NCI-H187 (cell line): ENCODE measurements around the gene PCDH15.

ENCODE experiments used
- DNase-seq, 2 experiments: peaks; one replicate each; lab custom pipeline; 2025; lab: John Stamatoyannopoulos, UW

Gene PCDH15

GRCh38 chr10:54372179-54372578 is 428.9 kb downstream of the PCDH15 start:
- DNase-seq: no peak

DNA sequence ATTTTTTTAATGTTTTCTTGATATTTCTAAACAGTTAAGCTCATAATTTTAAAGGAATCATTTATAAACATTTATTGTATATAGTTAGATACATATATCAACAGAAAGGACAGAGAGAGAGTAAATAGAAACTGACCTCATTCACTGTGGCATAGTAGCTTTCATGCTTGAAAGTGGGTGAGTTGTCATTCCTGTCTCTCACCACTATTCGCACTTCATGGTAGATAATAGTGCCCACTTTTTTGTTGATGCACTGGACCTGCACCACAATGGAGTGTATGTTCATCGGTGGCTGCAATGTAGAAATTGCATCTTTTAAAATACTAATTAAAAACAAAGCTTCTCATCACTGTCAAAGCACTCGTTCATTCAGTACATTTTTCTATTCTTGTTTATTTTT is 432.0 kb downstream of the PCDH15 start:
- DNase-seq: no peak

DNA sequence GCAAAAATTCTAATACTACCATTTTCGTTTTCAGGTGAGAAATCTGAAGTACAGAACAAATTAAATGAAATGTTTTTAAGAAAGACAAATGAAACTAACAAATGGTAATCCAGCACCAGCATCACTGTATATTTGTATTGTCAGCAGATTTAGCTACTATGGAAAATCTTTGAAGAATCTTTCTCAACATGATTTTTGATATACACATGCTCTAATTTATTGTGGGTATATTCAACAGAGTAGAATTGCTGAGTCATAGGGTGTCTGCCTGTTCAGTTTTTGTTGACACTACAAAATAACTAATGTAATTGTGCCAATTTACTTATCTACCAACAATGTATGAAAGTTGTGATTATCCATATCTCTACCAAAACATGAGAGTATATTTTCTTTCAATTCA is 437.6 kb downstream of the PCDH15 start:
- no peak for DNase-seq

- no peak for DNase-seq
Observed at GRCh38 chr10:54342058-54342457, 459.0 kb downstream of the PCDH15 start.

GRCh38 chr10:54335296-54335695 is 465.7 kb downstream of the PCDH15 start:
- no peak for DNase-seq

GRCh38 chr10:54319341-54319740 is 481.7 kb downstream of the PCDH15 start:
- no peak for DNase-seq

DNA sequence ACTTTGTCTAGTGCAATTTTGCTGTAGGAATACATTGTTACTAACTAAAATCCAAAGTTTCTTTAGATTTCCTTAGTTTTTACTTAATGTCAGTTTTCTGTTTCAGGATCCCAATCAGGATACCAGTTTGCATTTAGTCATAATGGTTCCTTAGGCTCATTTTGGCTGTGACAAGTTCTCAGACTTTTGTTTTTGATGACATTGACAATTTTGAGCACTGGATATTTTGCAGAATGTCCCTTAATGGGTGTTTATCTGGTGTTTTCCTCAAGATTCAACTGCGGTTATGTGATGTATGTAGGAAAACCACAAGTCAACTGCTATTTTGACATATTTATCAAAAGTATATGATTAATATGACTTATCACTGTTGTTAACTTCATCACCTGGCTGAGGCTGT is 482.6 kb downstream of the PCDH15 start:
- no peak for DNase-seq

DNA sequence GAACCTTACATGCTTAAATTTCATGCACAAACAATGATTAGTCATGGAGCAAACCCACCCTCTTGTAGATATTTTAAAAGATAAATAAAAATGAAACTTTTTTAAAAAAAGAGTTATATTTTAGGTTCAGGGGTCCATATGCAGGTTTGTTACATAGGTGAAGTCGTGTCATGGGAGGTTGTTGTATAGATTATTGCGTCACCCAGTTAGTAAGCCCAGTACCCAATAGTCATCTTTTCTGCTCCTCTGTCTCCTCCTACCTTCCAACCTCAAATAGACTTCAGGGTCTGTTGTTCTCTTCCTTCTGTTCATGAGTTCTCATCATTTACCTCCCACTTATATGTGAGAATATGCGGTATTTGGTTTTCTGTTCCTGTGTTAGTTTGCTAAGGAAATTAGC is 486.6 kb downstream of the PCDH15 start:
- no peak for DNase-seq

DNA sequence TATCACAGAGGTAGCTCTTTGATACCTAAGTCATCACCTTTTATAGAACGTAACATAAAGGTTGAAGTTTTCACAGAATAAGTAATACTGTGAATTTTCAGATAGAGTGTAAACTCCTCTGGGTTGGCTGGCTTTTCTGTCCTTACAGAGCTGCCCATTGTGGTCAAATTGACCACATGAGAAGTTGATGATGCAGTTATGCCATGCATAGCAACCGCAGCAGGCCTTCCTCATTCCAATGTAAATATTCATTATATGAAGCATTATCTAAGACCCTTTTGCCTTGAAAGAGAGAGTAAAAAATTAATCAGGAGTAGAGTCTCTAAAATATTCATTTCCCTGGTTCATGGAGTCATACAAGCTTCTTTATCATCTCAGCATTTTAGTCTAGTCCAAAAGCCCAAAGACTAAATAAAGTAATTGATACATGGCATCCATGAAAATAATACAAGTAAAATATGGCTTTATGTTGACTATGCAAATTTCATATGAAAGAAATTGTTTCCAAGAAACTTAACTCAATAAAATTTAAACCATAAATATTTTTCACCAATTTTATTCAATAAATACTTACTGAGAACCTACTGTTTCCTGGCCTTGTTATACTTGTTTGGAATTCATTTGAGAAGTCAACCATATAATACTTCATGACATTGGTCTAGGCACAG is 516.4 kb downstream of the PCDH15 start:
- no peak for DNase-seq

GRCh38 chr10:54282012-54282411 is 519.0 kb downstream of the PCDH15 start:
- no peak for DNase-seq

- no peak for DNase-seq
Observed at GRCh38 chr10:54266395-54266794, 534.6 kb downstream of the PCDH15 start.

DNA sequence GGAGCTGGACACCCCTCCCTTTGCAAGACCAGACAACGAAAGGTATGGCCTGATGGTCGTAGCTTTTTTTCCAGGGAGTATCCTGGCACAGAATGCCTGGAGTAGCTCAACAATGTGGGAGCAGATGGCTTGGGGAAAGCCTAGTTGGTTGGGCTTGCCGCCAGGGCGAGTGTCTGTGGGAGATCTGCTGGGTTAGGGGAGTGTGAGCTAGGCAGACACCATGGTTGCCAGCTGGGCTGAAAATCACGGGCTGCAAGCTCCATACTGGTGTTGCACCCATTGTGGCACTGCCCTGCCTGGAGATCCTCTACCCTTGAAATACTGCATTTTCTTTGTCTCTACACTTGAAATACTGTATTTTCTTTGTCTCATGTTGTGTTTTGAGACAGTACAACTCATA is 538.3 kb downstream of the PCDH15 start:
- no peak for DNase-seq

DNA sequence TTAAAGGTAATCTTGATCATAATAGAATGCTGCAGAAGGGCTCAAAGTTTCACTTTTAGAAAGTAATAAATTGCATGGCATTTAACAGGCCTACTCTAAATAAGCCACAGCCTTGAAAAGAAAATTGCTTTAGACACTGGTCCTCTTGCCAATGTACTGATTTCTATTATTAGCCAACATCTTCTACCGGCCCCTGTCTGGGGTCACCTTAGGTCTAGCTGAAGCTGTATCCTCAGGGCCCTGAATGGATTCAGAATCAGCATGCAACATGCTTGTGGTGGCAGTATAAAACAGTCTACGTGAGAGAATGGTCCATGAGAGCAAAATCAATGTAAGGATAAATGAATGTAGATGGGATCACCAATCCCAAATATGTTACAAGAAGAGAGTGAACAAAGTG is 541.9 kb downstream of the PCDH15 start:
- no peak for DNase-seq

- DNase-seq: no peak
Observed at GRCh38 chr10:54234832-54235231, 566.2 kb downstream of the PCDH15 start.

DNA sequence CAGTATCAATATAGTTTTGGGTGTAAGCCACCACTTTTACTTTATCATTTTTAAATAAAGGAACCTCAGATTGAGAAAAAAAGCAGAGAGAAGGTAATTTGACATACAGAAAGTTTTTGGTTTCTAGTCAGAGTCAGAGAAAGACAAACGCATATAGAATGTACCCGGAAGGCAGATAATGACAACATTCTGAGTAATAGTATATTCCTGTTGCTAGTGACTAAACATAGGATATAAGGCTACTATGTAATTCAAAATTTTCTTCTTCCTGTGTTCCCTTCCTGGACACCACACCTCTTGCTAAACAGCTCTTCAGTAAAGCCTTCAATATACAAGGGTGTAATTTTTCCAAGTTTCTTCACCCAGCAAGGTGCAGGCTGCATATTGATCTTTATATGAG is 597.6 kb downstream of the PCDH15 start:
- DNase-seq: no peak

- no peak for DNase-seq
Observed at GRCh38 chr10:54198051-54198450, 603.0 kb downstream of the PCDH15 start.

GRCh38 chr10:54194806-54195205 is 606.2 kb downstream of the PCDH15 start:
- DNase-seq: no peak

DNA sequence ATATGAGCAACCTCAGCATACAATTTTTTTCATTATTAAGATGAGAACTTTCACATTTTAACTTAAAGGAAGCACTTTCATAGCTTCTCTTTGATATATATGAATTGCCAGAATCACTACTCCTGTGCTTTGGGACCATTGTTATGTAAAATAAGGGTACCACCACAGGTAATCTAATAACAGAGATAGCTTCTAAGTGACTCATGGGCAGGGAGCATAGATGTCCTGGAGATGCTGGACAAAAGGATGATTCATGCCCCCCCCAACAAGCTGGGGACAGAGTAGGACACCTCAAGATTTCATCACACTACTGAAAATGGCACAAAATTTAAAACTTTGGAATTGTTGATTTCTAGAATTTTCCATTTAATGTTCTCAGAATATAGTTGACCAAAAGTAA is 641.1 kb downstream of the PCDH15 start:
- no peak for DNase-seq

DNA sequence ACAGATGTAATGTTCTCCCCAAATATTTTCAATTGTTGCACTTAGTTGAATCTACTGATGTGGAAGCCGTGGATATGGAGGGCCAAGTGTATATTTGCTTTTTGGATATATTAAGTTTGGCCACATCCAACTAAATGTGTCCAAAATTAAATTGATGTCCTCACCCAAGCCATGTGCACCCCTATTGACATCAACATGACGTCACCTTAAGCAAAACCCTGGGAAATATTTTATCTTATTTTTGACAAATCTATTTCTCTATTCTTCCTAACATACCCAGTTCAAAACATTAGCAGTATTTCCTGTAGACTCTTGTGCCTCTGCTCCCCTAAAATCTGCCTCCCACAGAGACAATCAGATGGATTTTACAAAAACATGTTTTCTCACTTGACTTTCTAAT is 652.5 kb downstream of the PCDH15 start:
- DNase-seq: no peak

- no peak for DNase-seq
Observed at GRCh38 chr10:54139819-54140428, 661.1 kb downstream of the PCDH15 start.

DNA sequence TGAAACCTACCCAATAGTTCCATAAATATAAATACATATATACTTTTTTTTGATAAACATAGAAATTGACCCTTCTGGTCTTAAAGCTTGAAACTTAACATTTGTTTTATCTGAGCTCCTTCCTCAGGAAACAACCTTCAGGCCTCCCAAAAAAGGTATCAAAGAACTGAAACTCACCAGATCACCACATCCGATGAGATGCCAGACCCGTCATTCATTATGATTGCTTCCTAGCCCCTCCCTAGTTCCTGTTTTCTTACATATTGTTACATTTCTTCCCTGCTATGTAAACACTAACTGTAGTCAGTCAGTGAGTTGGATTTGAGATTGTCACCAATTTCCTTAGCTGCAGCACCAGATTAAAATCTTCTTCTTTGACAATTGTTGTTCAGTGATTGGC is 663.6 kb downstream of the PCDH15 start:
- no peak for DNase-seq

DNA sequence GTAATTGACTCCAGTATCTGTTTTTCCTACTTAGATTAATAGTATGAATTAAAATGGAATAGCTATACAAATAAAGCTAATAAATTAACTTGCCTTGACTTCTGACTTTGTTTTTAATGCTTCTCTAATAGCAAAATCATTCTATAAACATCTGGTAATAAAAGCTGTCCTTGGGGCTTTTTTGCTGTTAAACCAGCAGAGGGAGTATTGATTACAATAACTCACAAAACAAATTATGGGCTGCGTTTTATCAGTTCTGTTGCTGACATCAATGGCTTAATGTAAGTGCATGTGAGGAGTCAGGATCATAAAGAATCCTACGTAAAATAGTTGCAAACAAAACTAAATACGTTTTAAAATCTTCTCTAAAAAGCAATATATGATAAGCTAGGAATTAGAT is 667.8 kb downstream of the PCDH15 start:
- DNase-seq: no peak

GRCh38 chr10:54131833-54132232 is 669.2 kb downstream of the PCDH15 start:
- no peak for DNase-seq

DNA sequence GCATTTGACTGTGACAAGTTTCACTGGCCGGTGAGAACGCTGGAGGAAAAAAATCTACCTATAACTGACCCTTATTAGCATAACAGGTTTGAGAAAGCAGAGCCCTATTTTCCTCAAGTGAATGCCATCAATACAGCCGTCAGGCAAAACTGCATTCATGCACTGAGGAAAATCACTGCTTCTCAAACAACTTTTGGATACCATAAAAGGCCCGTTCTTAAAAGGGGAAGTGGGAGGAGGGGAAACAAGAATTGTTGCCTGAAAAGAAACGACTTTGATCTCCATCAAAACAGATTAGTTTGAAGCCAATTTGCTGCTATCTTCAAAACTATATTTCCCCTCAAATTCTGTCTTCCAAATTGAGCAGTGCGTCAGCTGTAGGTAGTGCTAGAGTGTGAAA is 670.6 kb downstream of the PCDH15 start:
- DNase-seq: no peak
